GM19351 (cell line): ENCODE data around the gene CYTH1.
A peak's percentile ranks its signal among the peaks of the same experiment; 100 is the strongest.

Experiments used
- ATAC-seq: cut with Tn5 transposase; IDR thresholded peaks from one replicate; pipeline ENCODE4 v1.9.1; 2021; ENCODE audit warnings: mild to moderate bottlenecking, moderate library complexity; ENCODE audit not compliant: unreplicated experiment

CYTH1 gene

DNA sequence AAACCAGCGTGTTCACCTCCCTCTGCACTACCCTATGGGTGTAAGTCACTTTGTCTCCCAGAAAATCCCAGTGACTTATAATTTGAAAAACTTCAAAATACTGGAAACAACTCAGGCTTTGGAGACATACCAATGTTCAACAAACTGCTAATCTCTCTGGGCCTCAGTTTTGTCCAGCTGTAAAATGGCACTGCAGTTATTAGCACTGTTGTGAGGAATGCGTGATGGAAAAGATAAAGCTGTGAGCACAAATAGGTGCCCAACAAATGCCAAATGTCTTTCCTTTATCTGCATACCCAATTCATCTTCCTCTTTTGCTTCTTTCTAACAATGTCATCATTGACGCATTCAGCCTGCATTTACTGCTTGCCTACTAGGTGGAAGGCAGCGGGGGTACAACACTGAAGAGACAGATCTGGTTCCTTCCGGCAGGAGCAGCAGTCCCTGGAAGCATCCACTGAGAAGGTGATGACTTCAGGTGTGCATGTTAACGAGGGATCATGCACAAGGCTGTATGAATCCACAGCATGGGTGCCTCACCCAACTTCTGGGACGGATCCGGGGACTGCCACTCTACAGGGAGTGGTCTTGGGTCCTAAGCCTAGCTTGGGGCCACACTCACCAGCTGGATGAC is 63.4 kb downstream of the CYTH1 start:
- ATAC-seq, result no peak

DNA sequence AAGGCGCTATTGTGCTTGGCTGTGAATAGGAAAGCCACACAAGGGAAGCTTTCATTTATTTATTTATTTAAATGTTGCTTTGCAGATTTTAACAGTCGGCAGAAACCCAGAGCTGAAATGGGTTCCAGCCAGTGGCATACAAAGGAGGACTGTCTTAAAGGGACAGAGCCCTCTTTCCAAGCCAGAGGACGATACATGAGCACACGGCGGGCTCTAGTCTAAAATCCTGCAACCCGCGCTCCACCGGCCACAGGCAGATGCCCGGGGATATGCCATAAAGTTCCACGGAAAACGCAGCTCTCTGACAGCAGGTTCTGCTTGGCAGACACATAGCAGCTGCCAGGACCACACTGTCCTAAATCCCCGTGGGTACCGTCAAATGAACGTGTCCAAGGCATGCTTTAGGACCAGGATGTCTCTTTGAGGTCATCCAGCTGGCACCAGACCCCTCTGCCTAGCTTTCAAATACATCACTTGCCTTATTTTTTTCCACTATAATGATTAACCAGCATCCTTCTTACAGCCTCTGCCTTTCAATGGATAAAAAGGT is 64.6 kb downstream of the CYTH1 start:
- no peak for ATAC-seq

DNA sequence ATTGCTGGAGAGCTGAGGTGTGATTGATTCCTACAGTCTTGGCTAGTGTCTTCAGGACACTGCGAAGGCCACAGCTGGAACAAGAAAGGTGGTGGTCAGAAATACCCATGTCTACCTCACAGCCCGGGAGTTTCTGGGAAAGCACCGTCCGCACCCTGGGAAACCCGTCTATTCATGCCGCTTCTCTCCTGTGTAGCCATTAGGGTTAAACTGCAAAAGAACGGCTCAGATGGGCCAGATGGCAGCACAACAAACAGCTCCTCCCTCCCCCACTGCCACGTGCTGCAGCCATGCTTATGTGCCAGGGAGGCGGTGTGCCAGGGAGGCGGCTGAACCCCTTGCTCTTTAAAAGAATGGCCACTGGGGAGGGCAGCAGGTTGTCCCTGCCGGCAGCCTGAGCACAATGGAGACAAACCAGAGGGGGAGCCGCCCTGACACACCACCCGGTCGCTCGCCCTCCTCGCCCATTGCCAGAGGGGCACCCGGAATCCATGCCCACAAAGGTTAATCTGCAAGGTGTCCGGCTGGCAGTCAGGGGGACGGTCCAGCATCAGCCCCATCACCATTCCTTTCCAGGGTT is 65.2 kb downstream of the CYTH1 start:
- no peak for ATAC-seq

DNA sequence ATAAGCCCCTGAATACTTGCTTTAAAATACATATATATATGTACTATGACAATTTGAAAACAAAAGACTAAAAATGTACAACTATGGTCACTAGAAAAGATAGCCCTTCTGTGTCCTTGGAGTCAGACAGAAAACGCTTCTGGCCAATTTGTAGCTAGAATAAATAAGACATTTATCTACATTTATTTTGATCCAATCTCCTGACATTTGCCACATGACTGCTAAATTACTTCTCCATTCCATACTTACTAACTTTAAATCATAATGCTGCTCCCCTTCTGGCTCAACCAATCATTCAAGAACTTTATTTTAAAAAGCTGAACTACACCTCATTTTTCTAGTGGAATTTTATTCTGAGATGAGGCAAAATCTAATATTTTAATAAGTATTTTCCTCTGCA is 65.8 kb downstream of the CYTH1 start:
- no peak for ATAC-seq

DNA sequence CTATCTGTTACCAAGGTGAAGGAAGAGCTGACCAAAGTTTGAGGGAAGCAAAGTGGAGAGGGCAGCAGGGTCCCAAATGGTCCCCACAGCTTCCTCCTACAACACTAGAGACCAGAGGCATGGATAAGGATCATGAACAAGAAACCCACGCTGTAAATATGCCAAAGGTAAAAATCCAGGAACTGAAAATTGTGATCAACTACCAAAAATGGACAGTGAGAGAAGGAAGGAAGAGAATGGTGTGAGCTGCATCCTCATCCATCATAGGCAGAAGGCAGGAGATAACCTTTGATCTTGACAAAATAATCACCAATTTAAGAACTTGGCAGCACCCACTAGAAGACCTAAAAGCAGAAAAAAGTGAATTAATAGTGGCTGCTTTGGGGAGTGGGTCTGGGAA is 66.2 kb downstream of the CYTH1 start:
- ATAC-seq, result no peak

DNA sequence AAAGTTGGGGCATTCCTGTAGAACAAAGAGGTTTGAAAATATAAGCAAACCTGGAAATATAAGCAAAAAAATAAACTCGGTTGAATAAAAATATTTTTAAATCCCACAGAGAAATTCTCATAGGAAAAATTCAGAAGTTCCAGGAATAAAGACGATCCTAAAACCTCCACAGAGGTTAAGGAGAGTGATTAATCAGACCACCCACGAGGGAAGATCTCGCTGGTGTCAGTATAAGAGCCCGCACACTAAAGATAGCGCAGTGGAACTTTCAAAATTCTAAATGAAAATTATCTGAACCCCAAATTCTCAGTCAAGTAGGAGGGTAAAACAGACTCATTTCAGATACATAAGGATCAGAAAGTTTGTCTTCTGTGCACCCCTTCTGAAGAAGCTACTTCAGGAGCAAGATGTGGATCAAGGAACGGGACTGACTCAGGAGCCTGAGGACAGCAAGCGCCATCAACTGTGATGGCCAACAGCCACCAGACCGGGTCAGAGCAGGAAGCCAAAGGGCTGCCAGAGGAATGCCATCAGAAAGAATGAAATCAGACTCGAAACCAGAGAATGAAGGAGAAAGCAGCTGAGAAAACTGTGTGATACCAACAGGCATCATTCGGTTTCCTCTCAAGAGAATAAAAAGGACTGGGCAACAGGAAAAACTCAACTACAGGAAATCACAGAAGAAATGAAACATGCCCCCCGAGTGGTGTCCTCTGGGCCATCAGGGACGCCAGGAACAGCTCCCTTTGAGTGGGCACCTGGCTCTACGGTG is 66.9 kb downstream of the CYTH1 start:
- ATAC-seq, result no peak

DNA sequence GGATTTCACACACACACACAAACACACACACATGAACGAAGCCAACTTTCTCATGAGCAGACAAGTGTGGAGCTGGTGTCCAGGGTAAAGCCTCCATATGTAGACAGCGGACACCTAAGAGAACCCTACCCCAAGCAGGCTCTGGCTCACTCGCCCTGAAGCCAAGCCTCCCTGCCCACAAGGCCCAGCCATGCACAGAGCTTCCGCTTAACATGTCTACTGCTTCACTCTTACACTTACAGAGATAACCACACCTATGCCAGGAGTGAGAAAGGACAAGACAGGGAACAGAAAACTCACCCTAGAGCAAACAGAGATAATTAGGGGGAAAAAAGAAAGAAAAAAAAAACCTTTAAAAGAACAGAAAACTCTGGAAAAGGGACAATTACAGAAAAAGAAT is 67.5 kb downstream of the CYTH1 start:
- ATAC-seq, result no peak

DNA sequence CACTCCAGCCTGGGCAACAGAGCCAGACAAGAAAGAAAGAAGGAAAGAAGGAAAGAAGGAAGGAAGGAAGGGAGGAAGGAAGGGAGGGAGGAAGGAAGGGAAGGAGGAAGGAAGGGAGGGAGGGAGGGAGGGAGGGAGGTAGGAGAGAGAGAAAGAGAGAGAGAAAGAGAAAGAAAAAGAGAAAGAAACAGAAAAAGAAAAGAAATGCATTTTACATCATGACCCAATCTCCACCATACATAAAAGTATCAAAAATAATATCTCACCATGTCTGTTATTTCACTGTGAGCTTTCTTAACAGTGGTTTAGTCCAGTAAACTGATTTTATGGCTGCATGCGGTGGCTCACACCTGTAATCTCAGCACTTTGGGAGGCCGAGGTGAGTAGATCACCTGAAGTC is 70.0 kb downstream of the CYTH1 start:
- ATAC-seq, result no peak

DNA sequence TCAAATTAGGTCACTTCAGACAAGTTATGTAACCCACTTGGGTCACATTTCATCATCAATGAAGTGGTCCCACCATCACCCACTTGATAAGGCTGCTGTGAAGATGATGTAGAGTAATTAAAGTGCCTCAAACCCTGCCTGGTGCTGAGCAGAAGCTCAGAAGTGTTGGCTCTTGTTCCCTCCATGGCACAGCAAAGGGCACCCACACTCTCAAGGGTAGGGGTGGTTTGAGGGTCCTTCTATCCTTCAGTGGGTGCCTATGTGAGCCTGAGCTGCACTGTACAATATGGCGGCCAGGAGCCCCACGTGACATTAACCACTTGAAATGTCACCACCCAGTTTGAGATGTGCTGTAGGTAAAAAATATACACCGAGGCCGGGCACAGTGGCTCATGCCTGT is 71.5 kb downstream of the CYTH1 start:
- no peak for ATAC-seq

DNA sequence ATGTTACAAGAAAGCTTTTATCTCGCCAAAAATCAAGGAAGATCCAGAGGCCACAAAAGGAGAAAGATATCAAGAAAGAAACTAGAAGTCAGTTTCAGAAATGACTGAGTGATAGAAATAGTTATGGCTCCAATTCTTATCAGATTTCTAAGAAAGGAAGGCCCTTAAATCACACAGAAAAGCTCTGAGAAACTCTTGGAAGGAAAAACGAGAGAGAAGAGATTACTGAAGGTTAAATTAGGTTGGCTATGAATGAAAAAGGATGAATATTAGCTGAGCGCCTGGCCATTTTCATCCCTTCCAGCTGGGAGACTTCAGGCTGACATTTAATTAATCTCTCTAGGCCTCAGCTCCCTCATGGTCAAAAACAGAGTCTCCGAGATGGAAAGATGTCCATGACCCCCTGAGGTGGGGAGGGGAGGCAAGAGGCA is 72.3 kb downstream of the CYTH1 start:
- ATAC-seq, result no peak

DNA sequence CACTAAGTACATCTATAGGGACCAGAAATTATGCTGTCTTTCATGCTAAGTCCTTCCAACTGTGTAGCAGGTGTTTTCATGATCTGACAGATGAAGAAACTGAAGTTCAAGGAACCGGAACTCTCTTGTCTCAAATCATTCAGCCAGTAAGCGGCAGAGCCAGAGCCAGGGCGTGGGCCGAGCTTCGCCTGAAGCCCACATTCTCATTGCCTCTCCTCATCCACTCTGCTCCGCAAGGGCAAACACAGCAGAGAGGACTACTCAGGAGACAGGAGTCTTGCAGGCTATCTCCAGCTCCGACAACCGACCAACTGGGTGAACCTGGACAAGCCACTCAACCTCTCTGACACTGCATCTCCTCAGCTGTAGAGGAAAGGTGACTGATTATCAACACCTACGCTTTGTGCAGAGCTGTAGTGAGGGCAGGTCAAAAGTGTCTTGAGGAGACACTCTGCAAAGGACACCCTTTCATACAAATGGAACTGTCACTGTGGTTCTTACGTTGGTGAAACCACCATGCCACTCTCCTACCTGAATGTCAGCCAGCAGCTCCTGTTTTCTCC is 72.9 kb downstream of the CYTH1 start:
- ATAC-seq, result peak; percentile 69

DNA sequence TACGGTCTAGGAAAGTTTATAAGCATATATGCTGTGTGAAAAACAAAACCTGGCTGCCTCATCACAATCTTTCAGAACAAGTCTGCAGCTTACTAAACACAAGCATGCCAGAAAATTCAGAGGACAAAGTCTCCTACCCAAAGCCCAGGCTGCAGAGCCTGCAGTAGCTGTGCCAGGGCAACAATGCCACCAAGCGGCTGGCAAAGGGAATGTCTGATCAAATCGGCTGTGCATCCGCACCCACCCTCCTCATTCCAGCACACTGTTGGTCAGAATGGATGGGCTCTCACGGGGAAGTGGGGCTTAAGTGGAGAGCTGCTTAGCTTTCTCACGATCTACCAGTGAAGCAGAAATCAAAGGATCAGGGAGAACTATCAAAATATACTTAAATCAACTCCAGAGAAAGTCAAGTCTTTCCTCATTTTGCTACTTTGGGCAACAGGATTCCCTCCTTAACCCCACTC is 73.5 kb downstream of the CYTH1 start:
- ATAC-seq, result peak; percentile 28

DNA sequence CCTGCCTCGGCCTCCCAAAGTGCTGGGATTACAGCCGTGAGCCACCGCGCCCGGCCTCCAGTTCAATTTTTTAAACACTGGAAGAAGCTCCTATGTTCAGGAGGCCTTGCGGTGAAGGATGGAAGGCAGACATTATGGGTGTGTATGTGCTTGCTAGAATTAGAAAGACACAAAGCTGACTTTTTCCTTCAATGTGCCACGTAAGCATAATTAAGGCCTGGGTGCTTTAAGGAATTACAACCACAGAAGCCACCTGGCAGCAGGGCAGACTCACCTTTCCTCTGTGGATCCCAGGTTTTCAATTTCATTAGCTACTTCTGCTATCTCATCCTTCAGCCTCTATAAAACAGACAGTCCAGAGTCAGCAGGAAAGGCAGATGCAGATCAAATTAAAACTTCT is 74.2 kb downstream of the CYTH1 start:
- no peak for ATAC-seq

DNA sequence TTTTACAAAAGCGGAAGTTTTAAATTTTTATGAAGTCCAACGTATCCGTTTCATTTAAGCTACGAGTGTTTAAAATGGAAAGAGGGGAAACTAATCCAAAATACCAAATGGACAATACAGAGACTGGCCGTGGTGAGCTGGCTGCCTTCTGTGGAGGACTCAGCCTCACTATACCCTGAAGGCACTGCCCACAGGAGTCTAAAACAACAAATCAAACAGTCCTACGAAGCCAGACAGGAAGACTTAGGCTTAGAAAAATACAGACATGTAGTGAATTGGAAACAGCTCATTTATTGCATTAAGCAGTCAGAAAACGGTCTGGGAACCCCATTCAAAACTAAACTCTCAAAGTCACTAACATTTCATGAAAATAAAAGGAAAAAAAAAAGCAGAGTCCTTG is 75.1 kb downstream of the CYTH1 start:
- ATAC-seq, result no peak

DNA sequence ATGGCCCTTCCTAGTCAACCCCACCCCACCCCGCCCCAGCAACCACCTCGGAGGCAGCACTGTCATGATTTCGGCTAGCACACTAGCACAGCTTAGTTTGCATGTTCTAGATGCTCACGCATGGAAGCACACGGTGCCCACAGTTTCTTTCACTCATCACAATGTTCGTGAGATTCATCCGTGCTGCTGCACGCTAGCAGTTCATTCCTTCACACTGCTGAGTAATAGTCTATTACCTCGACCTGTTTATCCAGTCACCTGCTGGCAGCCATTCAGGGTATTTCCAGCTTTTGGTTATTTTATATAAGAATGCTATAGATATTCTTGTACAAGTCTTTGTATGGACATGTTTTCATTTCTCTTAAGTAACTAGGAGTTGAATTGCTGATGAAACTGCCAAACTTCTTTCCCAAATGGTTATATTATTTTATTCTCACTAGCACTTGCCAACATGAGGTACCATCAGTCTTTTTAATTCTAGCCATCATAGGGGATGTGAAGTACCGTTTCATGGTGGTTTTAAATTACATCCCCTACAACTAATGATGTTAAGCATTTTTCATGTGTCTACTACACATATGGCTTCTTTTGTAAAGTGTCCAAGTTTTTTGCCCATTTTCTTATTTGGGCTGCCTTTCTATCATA is 75.7 kb downstream of the CYTH1 start:
- ATAC-seq, result peak; percentile 64

DNA sequence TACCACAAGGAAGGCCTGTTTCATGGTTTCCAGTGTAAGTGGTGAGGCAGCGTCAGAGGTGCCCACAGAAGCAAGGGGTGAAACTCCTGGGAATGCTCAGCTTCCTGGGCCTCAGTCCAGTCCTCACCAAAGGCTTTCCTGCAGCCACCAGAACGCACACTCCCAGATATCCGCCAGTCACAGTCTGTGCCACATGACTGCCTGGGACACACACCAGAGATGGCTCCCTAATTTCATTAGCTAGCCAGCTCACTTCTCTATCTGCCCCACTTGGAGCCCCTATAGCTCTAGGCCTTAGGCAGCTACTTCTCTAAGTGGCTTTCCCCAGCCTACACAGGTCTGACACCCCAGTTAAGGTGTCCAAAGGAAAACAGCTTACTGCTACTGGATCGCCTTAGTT is 77.0 kb downstream of the CYTH1 start:
- no peak for ATAC-seq

DNA sequence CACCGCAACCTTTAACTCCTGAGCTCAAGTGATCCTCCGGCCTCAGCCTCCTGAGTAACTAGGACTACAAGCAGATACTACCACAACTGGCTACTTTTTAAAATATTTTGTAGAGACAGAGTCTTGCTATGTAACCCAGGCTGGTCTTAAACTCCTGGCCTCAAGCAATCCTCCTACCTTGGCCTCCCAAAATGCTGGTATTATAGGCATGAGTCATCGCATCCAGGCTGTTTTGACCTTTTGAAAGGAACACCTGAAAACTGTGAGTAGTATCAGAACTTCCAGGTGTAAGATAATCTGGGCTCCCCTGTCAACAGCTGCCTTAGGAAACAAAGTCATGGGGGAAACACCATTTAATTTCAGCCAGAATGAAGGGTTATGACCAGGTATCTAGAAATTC is 77.5 kb downstream of the CYTH1 start:
- ATAC-seq, result no peak

DNA sequence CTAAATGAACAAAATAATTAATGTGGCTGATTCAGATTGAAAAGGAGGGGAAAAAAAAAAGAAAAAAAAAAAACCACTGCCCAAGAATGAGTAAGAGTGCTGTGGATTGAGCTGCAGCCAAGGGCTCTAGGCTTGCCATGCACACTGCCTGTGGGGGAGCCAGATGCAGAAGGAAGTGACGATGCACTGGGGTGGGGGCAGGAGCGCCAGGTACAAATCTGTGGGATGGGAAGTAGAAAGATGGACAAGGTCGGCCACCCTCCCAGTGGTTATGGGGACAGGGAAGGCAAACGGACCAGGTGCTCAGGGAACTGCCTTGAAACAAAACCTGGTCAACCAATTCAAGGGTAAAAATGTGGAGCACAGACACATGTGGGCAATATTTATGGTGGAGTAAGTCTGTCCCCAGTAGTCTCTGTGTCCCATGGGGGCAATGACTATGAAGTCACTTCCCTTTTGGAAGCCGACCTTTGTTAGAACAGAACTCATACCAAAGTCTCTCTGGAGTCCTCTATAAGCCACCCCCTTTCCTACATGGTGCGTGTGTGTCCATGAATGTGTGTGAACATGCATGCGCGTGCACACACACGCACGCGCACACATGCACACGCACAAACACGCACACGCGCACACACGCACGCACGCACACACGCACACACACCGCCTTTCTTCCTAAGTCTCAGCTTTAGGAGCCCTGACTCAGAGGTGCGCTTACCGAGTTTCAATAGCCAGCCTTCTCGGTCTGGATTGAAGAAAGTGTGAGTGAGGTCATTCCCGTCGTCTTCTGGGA is 84.3 kb downstream of the CYTH1 start:
- ATAC-seq, result no peak

DNA sequence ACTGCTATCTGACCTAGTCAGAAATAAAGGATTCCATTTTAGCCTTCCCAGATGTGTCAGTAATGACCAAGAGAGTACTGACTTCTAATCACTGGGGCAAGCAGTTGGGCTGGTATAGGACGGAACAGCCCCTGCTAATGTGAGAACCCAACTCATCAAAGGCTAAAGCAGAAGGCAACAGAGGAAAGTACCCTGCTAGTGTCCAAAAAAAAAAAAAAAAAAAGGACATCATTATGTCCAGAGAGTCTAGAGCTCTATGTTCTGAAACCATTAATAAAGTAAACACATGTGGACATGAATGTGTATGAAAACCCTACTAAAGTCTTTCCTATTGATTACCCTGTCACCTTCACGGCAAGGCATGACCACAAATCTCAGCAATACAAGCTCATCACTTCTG is 85.0 kb downstream of the CYTH1 start:
- ATAC-seq, result no peak
